HG03097 (cell line): ENCODE measurements around the gene FABP3.

ENCODE experiments used
- ATAC-seq: cut with Tn5 transposase; IDR thresholded peaks from one replicate; pipeline ENCODE4 v1.9.1; 2021; ENCODE audit not compliant: unreplicated experiment, low FRiP score

Gene FABP3

GRCh38 chr1:31373897-31374486, 1.1 kb upstream of the FABP3 start:
- no peak for ATAC-seq

GRCh38 chr1:31372751-31373055, 173 bp downstream of the FABP3 start:
- ATAC-seq: no peak

GRCh38 chr1:31372051-31372450, 825 bp downstream of the FABP3 start:
- no peak for ATAC-seq

GRCh38 chr1:31371121-31371959, 1.5 kb downstream of the FABP3 start:
- no peak for ATAC-seq

- ATAC-seq: no peak
These were observed 2.3 kb downstream of the FABP3 start for GRCh38 chr1:31370565-31370964.

GRCh38 chr1:31370021-31370420, 2.9 kb downstream of the FABP3 start:
- ATAC-seq: no peak

- no peak for ATAC-seq
These were observed 4.2 kb downstream of the FABP3 start for GRCh38 chr1:31368611-31369107.

- no peak for ATAC-seq
These were observed 6.1 kb downstream of the FABP3 start for GRCh38 chr1:31366796-31367195.

- no peak for ATAC-seq
These were observed 8.2 kb downstream of the FABP3 start for GRCh38 chr1:31364561-31365250.

- no peak for ATAC-seq
These were observed 10.8 kb downstream of the FABP3 start for GRCh38 chr1:31362032-31362431.

- no peak for ATAC-seq
These were observed 11.3 kb downstream of the FABP3 start for GRCh38 chr1:31361607-31362006.

GRCh38 chr1:31356427-31356826, 16.4 kb downstream of the FABP3 start:
- no peak for ATAC-seq

GRCh38 chr1:31354283-31354682, 18.6 kb downstream of the FABP3 start:
- ATAC-seq: no peak

GRCh38 chr1:31348449-31348848, 24.4 kb downstream of the FABP3 start:
- peak; percentile 59 for ATAC-seq

- ATAC-seq: no peak
These were observed 26.1 kb downstream of the FABP3 start for GRCh38 chr1:31346785-31347184.

- ATAC-seq: no peak
These were observed 27.2 kb downstream of the FABP3 start for GRCh38 chr1:31345635-31346034.

GRCh38 chr1:31344503-31344902, 28.4 kb downstream of the FABP3 start:
- no peak for ATAC-seq

GRCh38 chr1:31336687-31337467, 36.0 kb downstream of the FABP3 start:
- ATAC-seq: no peak

- no peak for ATAC-seq
These were observed 37.9 kb downstream of the FABP3 start for GRCh38 chr1:31335007-31335406.

GRCh38 chr1:31327381-31327780, 45.5 kb downstream of the FABP3 start:
- no peak for ATAC-seq

GRCh38 chr1:31326461-31326860, 46.4 kb downstream of the FABP3 start:
- no peak for ATAC-seq
